ENCODE results near the gene MC2R. TPM values are rescaled to one million over a fixed set of nuclear protein-coding genes. Genes with fewer than 3 reads are reported as not detected.

Gene MC2R
- total RNA-seq, 1 experiment from 2014 or later, result not detected

GRCh38 chr18:13923221-13923620 lies 7.9 kb upstream of the MC2R start:
- Mint-ChIP-seq H3K27me3 (ENCODE audit: insufficient read depth, unreplicated experiment) (no peaks in the 10 kb centered on the region), H3K4me3 (ENCODE audit: unreplicated experiment) (no peak overlapping the region), H3K27ac (ENCODE audit: low read depth, unreplicated experiment) (no peak overlapping the region), H3K9me3 (ENCODE audit: unreplicated experiment) (peaks cover 14% of the 10 kb centered on the region), H3K4me1 (ENCODE audit: insufficient read depth, unreplicated experiment) (no peaks in the 10 kb centered on the region), H3K36me3 (ENCODE audit: insufficient read depth, unreplicated experiment) (no peaks in the 10 kb centered on the region)
- CTCF ChIA-PET, result no interaction called here
- TF ChIP-seq, protein P1, sequence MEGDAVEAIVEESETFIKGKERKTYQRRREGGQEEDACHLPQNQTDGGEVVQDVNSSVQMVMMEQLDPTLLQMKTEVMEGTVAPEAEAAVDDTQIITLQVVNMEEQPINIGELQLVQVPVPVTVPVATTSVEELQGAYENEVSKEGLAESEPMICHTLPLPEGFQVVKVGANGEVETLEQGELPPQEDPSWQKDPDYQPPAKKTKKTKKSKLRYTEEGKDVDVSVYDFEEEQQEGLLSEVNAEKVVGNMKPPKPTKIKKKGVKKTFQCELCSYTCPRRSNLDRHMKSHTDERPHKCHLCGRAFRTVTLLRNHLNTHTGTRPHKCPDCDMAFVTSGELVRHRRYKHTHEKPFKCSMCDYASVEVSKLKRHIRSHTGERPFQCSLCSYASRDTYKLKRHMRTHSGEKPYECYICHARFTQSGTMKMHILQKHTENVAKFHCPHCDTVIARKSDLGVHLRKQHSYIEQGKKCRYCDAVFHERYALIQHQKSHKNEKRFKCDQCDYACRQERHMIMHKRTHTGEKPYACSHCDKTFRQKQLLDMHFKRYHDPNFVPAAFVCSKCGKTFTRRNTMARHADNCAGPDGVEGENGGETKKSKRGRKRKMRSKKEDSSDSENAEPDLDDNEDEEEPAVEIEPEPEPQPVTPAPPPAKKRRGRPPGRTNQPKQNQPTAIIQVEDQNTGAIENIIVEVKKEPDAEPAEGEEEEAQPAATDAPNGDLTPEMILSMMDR (IDR thresholded peaks at IDR 0.05; ENCODE audit: unreplicated experiment), result no peak
- POLR2A ChIA-PET, result no interaction called here
- intact Hi-C loops (cut with micrococcal nuclease), result no loop called here
- no peak for DNase-seq (ENCODE audit: unreplicated experiment)
- BruUV-seq (replicated peaks), result no TSS peak

- no peak overlapping the region for H3K4me3 Mint-ChIP-seq (ENCODE audit: unreplicated experiment)
- H3K9me3 Mint-ChIP-seq (ENCODE audit: unreplicated experiment), result peaks cover 10% of the 10 kb centered on the region
- CTCF ChIA-PET, result interaction anchor here (0.7 kb wide), 2 partner anchors 67 to 310 kb away, joined by 3 read pairs; no protein-coding TSS in a partner anchor
- POLR2A ChIA-PET, result no interaction called here
- intact Hi-C loops (cut with micrococcal nuclease), result no loop called here
- BruUV-seq (replicated peaks), result no TSS peak
- H3K27me3 Mint-ChIP-seq (ENCODE audit: insufficient read depth, unreplicated experiment), result no peaks in the 10 kb centered on the region
- TF ChIP-seq, protein P1 (IDR thresholded peaks at IDR 0.05; ENCODE audit: unreplicated experiment), result no peak
- H3K36me3 Mint-ChIP-seq (ENCODE audit: insufficient read depth, unreplicated experiment), result no peaks in the 10 kb centered on the region
- no peaks in the 10 kb centered on the region for H3K4me1 Mint-ChIP-seq (ENCODE audit: insufficient read depth, unreplicated experiment)
- DNase-seq (ENCODE audit: unreplicated experiment), result no peak
- H3K27ac Mint-ChIP-seq (ENCODE audit: low read depth, unreplicated experiment), result no peak overlapping the region
Measured at GRCh38 chr18:13918898-13919297, 3.6 kb upstream of the MC2R start.

DNA sequence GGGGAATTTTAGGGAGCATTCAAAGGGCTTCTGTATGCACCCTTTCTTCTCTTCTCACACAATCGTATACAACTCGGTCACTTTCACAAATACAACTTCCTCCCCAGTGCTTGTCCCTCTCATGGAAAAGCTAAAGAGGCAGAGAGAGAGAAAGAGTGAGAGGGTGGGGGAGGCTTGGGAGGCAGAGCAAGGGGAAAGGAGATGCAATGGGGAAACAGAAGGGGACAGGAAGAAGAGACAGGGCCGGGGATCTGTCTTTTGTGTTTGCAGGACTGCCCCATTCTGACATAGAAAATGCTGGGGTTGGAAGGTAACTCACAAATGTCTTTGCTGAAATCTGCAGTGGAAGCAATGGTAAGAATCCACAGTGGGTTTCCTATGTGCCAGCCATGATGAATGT lies 2.1 kb upstream of the MC2R start:
- no peaks in the 10 kb centered on the region for H3K27me3 Mint-ChIP-seq (ENCODE audit: insufficient read depth, unreplicated experiment)
- H3K36me3 Mint-ChIP-seq (ENCODE audit: insufficient read depth, unreplicated experiment), result no peaks in the 10 kb centered on the region
- no TSS peak for BruUV-seq (replicated peaks)
- no peak overlapping the region for H3K27ac Mint-ChIP-seq (ENCODE audit: low read depth, unreplicated experiment)
- TF ChIP-seq, protein P1 (IDR thresholded peaks at IDR 0.05; ENCODE audit: unreplicated experiment), result no peak
- ChIA-PET CTCF (no interaction called here), POLR2A (no interaction called here)
- peaks cover 10% of the 10 kb centered on the region for H3K9me3 Mint-ChIP-seq (ENCODE audit: unreplicated experiment)
- DNase-seq (ENCODE audit: unreplicated experiment), result no peak
- intact Hi-C loops (cut with micrococcal nuclease), result no loop called here
- no peak overlapping the region for H3K4me3 Mint-ChIP-seq (ENCODE audit: unreplicated experiment)
- H3K4me1 Mint-ChIP-seq (ENCODE audit: insufficient read depth, unreplicated experiment), result no peaks in the 10 kb centered on the region

DNA sequence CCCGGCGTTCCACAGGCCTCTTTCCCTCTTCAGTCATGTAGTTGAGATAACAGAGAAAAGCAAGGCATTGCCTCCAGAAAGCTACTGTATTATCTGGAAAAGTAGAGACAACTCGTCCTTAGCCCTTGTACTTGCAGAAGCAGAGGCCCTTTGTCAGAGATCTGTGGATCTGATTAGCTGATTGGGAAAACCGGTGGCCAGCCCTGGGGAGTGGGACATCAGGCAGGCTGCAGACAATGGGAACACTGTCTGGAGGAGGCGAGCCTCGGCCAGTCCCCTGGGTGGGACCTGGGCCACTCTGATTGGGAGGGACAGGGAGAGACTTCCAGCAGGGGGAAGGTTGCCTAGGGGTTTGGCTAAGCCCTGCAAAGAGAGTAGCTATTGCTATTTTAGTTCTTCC lies 1.2 kb upstream of the MC2R start:
- no peaks in the 10 kb centered on the region for H3K36me3 Mint-ChIP-seq (ENCODE audit: insufficient read depth, unreplicated experiment)
- no TSS peak for BruUV-seq (replicated peaks)
- no peak overlapping the region for H3K27ac Mint-ChIP-seq (ENCODE audit: low read depth, unreplicated experiment)
- CTCF ChIA-PET, result no interaction called here
- POLR2A ChIA-PET, result no interaction called here
- TF ChIP-seq, protein P1 (IDR thresholded peaks at IDR 0.05; ENCODE audit: unreplicated experiment), result no peak
- no peaks in the 10 kb centered on the region for H3K4me1 Mint-ChIP-seq (ENCODE audit: insufficient read depth, unreplicated experiment)
- DNase-seq (ENCODE audit: unreplicated experiment), result no peak
- intact Hi-C loops (cut with micrococcal nuclease), result no loop called here
- no peaks in the 10 kb centered on the region for H3K27me3 Mint-ChIP-seq (ENCODE audit: insufficient read depth, unreplicated experiment)
- H3K9me3 Mint-ChIP-seq (ENCODE audit: unreplicated experiment), result peaks cover 10% of the 10 kb centered on the region
- no peak overlapping the region for H3K4me3 Mint-ChIP-seq (ENCODE audit: unreplicated experiment)
